Fibroblast of villous mesenchyme (primary cell): ENCODE results near the gene UBQLN3. TPM values are rescaled to one million over a fixed set of nuclear protein-coding genes. Genes with fewer than 3 reads are reported as not detected.

Experiments
- DNase-seq: peaks from one replicate; pipeline ENCODE4 v3.0.0-alpha.2; 2010; ENCODE audit warnings: low read depth
- H3K4me3 ChIP-seq: 2 replicates; pipeline ENCODE4 v1.5.1; 2011; ENCODE audit warnings: low read depth, mild to moderate bottlenecking, low read length
- total RNA-seq: library from RNA; depleted of rRNA; stranded (reverse); fragments of >200 nt; gene quantifications from 2 replicates; pipeline ENCODE4 v1.2.3, GENCODE V29; 2012
- TF ChIP-seq, protein P1 (sequence below): IDR thresholded peaks from 2 replicates; pipeline ENCODE4 v1.5.1; 2012; ENCODE audit warnings: low read depth, mild to moderate bottlenecking, low read length; ENCODE audit not compliant: insufficient read depth

UBQLN3 gene
- total RNA-seq, 1 donor, result 0.43 TPM

GRCh38 chr11:5488798-5489399 lies 20.9 kb downstream of the UBQLN3 start:
- no peak overlapping the region for H3K4me3 ChIP-seq
- DNase-seq, result no peak
- TF ChIP-seq, protein P1, sequence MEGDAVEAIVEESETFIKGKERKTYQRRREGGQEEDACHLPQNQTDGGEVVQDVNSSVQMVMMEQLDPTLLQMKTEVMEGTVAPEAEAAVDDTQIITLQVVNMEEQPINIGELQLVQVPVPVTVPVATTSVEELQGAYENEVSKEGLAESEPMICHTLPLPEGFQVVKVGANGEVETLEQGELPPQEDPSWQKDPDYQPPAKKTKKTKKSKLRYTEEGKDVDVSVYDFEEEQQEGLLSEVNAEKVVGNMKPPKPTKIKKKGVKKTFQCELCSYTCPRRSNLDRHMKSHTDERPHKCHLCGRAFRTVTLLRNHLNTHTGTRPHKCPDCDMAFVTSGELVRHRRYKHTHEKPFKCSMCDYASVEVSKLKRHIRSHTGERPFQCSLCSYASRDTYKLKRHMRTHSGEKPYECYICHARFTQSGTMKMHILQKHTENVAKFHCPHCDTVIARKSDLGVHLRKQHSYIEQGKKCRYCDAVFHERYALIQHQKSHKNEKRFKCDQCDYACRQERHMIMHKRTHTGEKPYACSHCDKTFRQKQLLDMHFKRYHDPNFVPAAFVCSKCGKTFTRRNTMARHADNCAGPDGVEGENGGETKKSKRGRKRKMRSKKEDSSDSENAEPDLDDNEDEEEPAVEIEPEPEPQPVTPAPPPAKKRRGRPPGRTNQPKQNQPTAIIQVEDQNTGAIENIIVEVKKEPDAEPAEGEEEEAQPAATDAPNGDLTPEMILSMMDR, result no peak

GRCh38 chr11:5488385-5488784 lies 21.4 kb downstream of the UBQLN3 start, which contains the start of gene OR52D1:
OR52D1 (plus strand) TSS chr11:5488685; CDS start chr11:5488707, 22 bp downstream.
- no peak within 1 kb of the TSS for H3K4me3 ChIP-seq
- TF ChIP-seq, protein P1, result no peak
- no peak for DNase-seq

DNA sequence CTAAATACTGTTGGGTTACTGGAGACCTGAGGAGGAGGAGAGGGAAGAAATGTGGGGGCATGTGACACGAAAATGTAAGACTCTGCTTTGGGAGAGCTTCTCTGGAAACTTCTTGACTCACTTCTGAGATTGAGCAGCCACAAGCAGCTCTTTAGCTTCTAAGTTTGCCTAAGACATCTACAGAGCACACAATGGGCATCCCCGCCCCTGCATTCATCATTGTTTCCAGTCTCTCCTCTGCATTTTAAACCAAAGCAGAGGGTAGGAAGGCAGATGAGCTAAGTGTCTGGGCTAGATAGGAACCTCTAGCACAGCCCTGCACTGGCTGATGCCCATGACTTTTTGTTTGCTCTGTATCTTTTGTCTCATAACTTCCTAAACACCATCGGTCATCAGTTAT lies 23.3 kb downstream of the UBQLN3 start:
- no peak for DNase-seq
- H3K4me3 ChIP-seq, result no peak overlapping the region
- TF ChIP-seq, protein P1, result no peak

DNA sequence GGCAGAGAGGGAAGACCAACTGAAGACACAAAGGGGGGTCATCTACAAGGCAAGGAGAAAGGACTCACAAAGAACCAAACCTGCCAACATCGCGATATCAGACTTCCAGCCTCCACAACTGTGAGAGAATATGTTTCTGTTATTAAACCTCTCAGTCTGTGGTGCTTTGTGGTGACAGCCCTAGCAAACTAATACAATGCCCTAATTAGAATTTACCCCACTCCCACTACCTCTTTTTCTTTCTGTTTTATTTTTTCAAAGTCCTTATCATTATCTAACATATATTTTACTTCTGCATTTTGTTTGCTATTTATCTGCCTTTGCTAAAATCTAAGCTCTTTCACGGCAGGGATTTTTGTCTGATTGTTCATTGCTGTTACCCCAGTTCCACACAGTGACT lies 23.8 kb downstream of the UBQLN3 start:
- no peak for DNase-seq
- TF ChIP-seq, protein P1, result no peak
- H3K4me3 ChIP-seq, result no peak overlapping the region

GRCh38 chr11:5476186-5476819 lies 33.5 kb downstream of the UBQLN3 start:
- DNase-seq, result peak; percentile 59
- TF ChIP-seq, protein P1, result peak; percentile 88
- no peak overlapping the region for H3K4me3 ChIP-seq

GRCh38 chr11:5473921-5474320 lies 35.8 kb downstream of the UBQLN3 start:
- TF ChIP-seq, protein P1, result no peak
- no peak for DNase-seq
- H3K4me3 ChIP-seq, result no peak overlapping the region
